Upper lobe of left lung (tissue), 4 donors: ENCODE measurements around the gene SCUBE1.

Experiments used
- CTCF ChIP-seq, 6 experiments: fragments of 450-650 bp in 4 of 6; fragments of 200-600 bp in 2 of 6; sonication (generic) in 2 of 6; IDR thresholded peaks; one replicate each; pipeline ENCODE4 v1.5.1; 2016 to 2019; ENCODE audit warnings: antibody characterized with exemption in 6 of 6
- POLR2A ChIP-seq, 4 donors: fragments of 450-650 bp; IDR thresholded peaks; one replicate each; pipeline ENCODE4 v1.5.1; 2016 to 2017; ENCODE audit warnings: antibody characterized with exemption in 4 of 4, mild to moderate bottlenecking in 2 of 4
- POLR2AphosphoS5 ChIP-seq, 2 donors: sonication (generic); formaldehyde crosslinking; IDR thresholded peaks; one replicate each; pipeline ENCODE4 v1.5.1; 2017; ENCODE audit warnings: antibody characterized with exemption in 2 of 2

GRCh38 chr22:43180670-43181069 is 162.5 kb downstream of the SCUBE1 start:
- no peak for TF ChIP-seq CTCF (IDR thresholded peaks at IDR 0.05)
- no peak for TF ChIP-seq POLR2A (IDR thresholded peaks at IDR 0.05)
- TF ChIP-seq POLR2AphosphoS5 (IDR thresholded peaks at IDR 0.05), result no peak
